ENCODE results near the gene NYAP2.

DNA sequence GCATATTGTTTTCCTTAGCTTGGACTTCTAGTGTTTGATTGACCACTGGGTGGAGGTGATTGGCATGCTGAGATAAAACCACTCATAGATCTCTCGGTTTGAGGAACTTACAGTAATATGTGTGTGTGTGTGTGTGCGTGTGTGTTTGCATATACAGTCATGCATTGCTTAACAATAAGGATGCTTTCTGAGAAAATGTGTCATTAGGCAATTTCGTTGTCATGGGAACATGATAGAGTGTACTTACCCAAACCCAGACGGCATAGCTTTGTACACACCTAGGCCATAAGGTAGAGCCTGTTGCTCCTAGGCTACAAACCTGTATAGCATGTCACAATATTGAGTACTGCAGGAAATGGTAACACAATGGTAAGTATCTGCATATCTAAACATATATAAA is 167.3 kb downstream of the NYAP2 start:
- TF ChIP-seq, protein P1, sequence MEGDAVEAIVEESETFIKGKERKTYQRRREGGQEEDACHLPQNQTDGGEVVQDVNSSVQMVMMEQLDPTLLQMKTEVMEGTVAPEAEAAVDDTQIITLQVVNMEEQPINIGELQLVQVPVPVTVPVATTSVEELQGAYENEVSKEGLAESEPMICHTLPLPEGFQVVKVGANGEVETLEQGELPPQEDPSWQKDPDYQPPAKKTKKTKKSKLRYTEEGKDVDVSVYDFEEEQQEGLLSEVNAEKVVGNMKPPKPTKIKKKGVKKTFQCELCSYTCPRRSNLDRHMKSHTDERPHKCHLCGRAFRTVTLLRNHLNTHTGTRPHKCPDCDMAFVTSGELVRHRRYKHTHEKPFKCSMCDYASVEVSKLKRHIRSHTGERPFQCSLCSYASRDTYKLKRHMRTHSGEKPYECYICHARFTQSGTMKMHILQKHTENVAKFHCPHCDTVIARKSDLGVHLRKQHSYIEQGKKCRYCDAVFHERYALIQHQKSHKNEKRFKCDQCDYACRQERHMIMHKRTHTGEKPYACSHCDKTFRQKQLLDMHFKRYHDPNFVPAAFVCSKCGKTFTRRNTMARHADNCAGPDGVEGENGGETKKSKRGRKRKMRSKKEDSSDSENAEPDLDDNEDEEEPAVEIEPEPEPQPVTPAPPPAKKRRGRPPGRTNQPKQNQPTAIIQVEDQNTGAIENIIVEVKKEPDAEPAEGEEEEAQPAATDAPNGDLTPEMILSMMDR (IDR thresholded peaks at IDR 0.05): no peak
- TF ChIP-seq POLR2A (IDR thresholded peaks at IDR 0.05): no peak
